K562 (cell line): ENCODE data around the gene IGF1R. TPM values are rescaled to one million over a fixed set of nuclear protein-coding genes. Genes with fewer than 3 reads are reported as not detected.

Experiments
- ATAC-seq: fragments of 200-7000 bp; cut with Tn5 transposase; 3 replicates; pipeline ENCODE4 v1.9.1; 2020; ENCODE audit warnings: moderate library complexity
- BruUV-seq: library from RNA; stranded (reverse); fragments of 400-500 nt; replicated peaks from 2 replicates; lab custom pipeline; 2021; lab: Mats Ljungman, UMichigan
- CTCF ChIA-PET: fragments of 300-600 bp; formaldehyde crosslinking; extraction: SDS; loops from one replicate; lab custom pipeline; 2021; ENCODE audit warnings: low intra/inter-chr PET ratio; lab: Yijun Ruan, JAX
- POLR2A ChIA-PET: fragments of 300-600, 350-650 bp; sonication (Branson Sonifier 250); formaldehyde crosslinking; extraction: SDS; loops from one replicate; lab custom pipeline; 2021; ENCODE audit warnings: antibody characterized with exemption, inconsistent platforms; lab: Yijun Ruan, JAX
- DNase-seq, 4 experiments: peaks; one replicate each; pipeline versions ENCODE4 v3.0.0 to v3.0.0-alpha.2; 2011 to 2018; ENCODE audit warnings: low spot score in 3 of 4, mixed read lengths in 3 of 4; ENCODE audit errors: extremely low read depth in 1 of 4
- FAIRE-seq: peaks from 2 replicates; lab custom pipeline; 2011; peaks lifted over from hg19 to GRCh38; lab: Jason Lieb, UNC
- H2AFZ ChIP-seq: 2 replicates; pipeline ENCODE4 v1.6.0; 2011; ENCODE audit warnings: low read depth, low read length, control low read depth, inconsistent platforms
- H3K27ac ChIP-seq: fragments of 200-600 bp; 3 replicates; pipeline ENCODE4 v1.8.0; 2011; ENCODE audit warnings: low read depth, mild to moderate bottlenecking, control low read depth, inconsistent platforms, low read length, moderate library complexity, mixed read lengths; ENCODE audit errors: extremely low read depth
- H3K27me3 ChIP-seq, 2 experiments: fragments of 300-600 bp in 1 of 2; 2 replicates in 1 of 2; 3 replicates in 1 of 2; pipeline versions ENCODE4 v1.6.0 to v1.8.0; 2011; ENCODE audit warnings: inconsistent platforms in 2 of 2, low read length in 2 of 2, mild to moderate bottlenecking in 1 of 2, mixed read lengths in 1 of 2, moderate library complexity in 1 of 2; ENCODE audit not compliant: control insufficient read depth in 2 of 2, insufficient read depth in 2 of 2
- H3K36me3 ChIP-seq: fragments of 300-600 bp; 3 replicates; pipeline ENCODE4 v1.8.0; 2011; ENCODE audit warnings: mild to moderate bottlenecking, low read length, inconsistent platforms; ENCODE audit not compliant: control insufficient read depth, insufficient read depth
- H3K4me1 ChIP-seq, 2 experiments: fragments of 200-600 bp in 1 of 2; replicated peaks in 1 of 2; 2 replicates in 1 of 2; 3 replicates in 1 of 2; pipeline versions ENCODE4 v1.5.1 to v1.8.0; 2011; ENCODE audit warnings: inconsistent platforms in 2 of 2, low read length in 2 of 2, mild to moderate bottlenecking in 1 of 2, mixed read lengths in 1 of 2, moderate library complexity in 1 of 2; ENCODE audit not compliant: control insufficient read depth in 2 of 2, insufficient read depth in 2 of 2
- H3K4me2 ChIP-seq: 2 replicates; pipeline ENCODE4 v1.6.1; 2011; ENCODE audit warnings: low read length, control low read depth, inconsistent platforms, mixed read lengths; ENCODE audit not compliant: insufficient read depth
- H3K4me3 ChIP-seq: fragments of 200-600 bp; sonication (generic), shearing (Covaris generic); 2 replicates; pipeline ENCODE4 v1.5.1; 2016; ENCODE audit warnings: control low read depth, inconsistent platforms
- H3K79me2 ChIP-seq: fragments of 200-600 bp; 3 replicates; pipeline ENCODE4 v1.8.0; 2011; ENCODE audit warnings: low read length, inconsistent platforms; ENCODE audit not compliant: control insufficient read depth, insufficient read depth
- H3K9ac ChIP-seq, 2 experiments: 2 replicates each; pipeline versions ENCODE4 v1.6.0 to v1.6.1; 2011; ENCODE audit warnings: low read depth in 2 of 2, low read length in 2 of 2, control low read depth in 1 of 2, inconsistent platforms in 1 of 2, mild to moderate bottlenecking in 1 of 2, mixed read lengths in 1 of 2; ENCODE audit not compliant: insufficient read depth in 1 of 2
- H3K9me1 ChIP-seq: one replicate; pipeline ENCODE4 v1.6.0; 2011; ENCODE audit warnings: inconsistent platforms, mild to moderate bottlenecking, low read length, moderate library complexity; ENCODE audit not compliant: control insufficient read depth, insufficient read depth
- H3K9me3 ChIP-seq: replicated peaks from 2 replicates; pipeline ENCODE4 v1.5.1; 2011; ENCODE audit warnings: low read depth, low read length, inconsistent platforms; ENCODE audit not compliant: control insufficient read depth, insufficient read depth
- H4K20me1 ChIP-seq: replicated peaks from 2 replicates; pipeline ENCODE4 v1.6.1; 2011; ENCODE audit warnings: low read length, inconsistent platforms, mixed read lengths; ENCODE audit not compliant: control insufficient read depth, insufficient read depth
- CEBPG ChIP-seq, 3 experiments: fragments of 200-800 bp in 1 of 3; sonication (Bioruptor generic) in 1 of 3; sonication (generic) in 1 of 3; formaldehyde crosslinking in 1 of 3; IDR thresholded peaks in 2 of 3; conservative IDR thresholded peaks in 1 of 3; 2 replicates each; pipeline versions ENCODE4 v1.6.1 to v1.8.0; 2016 to 2022; ENCODE audit warnings: missing compliant biosample characterization in 2 of 3, missing genetic modification characterization in 2 of 3, mild to moderate bottlenecking in 1 of 3, missing genetic modification reagents in 1 of 3
- KDM1A ChIP-seq, 2 experiments: fragments of 450-650 bp; IDR thresholded peaks; 2 replicates each; pipeline ENCODE4 v1.6.1; 2016; ENCODE audit warnings: mild to moderate bottlenecking in 2 of 2
- MBD2 ChIP-seq: sonication (generic); IDR thresholded peaks from 2 replicates; pipeline ENCODE4 v1.6.1; 2016; ENCODE audit warnings: low read depth, borderline replicate concordance
- NCOA6 ChIP-seq: fragments of 450-650 bp; IDR thresholded peaks from 2 replicates; pipeline ENCODE4 v1.6.1; 2017; ENCODE audit warnings: mild to moderate bottlenecking
- NCOR1 ChIP-seq: fragments of 450-650 bp; IDR thresholded peaks from 2 replicates; pipeline ENCODE4 v1.6.1; 2016; ENCODE audit warnings: mild to moderate bottlenecking, moderate library complexity
- NFXL1 ChIP-seq: fragments of 450-650 bp; formaldehyde crosslinking; IDR thresholded peaks from 2 replicates; pipeline ENCODE4 v1.4.0; 2021; ENCODE audit warnings: mild to moderate bottlenecking
- RBM39 ChIP-seq: fragments of 200-400 bp; formaldehyde crosslinking; optimal IDR thresholded peaks from 2 replicates; pipeline ENCODE3; 2018; ENCODE audit warnings: low read depth, low read length
- THRA ChIP-seq: fragments of 450-650 bp; IDR thresholded peaks from 2 replicates; pipeline ENCODE4 v1.6.1; 2017; ENCODE audit warnings: mild to moderate bottlenecking, moderate library complexity
- ZBTB5 ChIP-seq: fragments of 450-650 bp; IDR thresholded peaks from 2 replicates; pipeline ENCODE4 v1.6.1; 2017; ENCODE audit warnings: antibody characterized with exemption
- ZNF165 ChIP-seq: fragments of 250-450 bp; sonication (Bioruptor Pico); IDR thresholded peaks from 2 replicates; pipeline ENCODE4 v1.4.0; 2020; ENCODE audit warnings: borderline replicate concordance
- ZNF584 ChIP-seq: fragments of 200-800 bp; sonication (Bioruptor generic); IDR thresholded peaks from 2 replicates; pipeline ENCODE4 v1.6.1; 2016; ENCODE audit warnings: low read depth, mild to moderate bottlenecking, missing genetic modification characterization, missing compliant biosample characterization
- WGBS: fragments of 100-300 bp; shearing (Covaris generic); methylation state at CpG from one replicate; pipeline ENCODE4 v1.1.6; 2016; ENCODE audit warnings: low coverage, mixed read lengths; ENCODE audit not compliant: insufficient coverage; ENCODE audit errors: missing lambda C conversion rate; 5-methylcytosine and 5-hydroxymethylcytosine counted together
- in situ Hi-C: fragments of 300-500 bp; cut with MboI; formaldehyde crosslinking; loops from 4 replicates; pipeline ENCODE4 v1.15.0; 2018; ENCODE audit warnings: inconsistent platforms, mixed read lengths
- intact Hi-C: fragments of 100-400 bp; cut with micrococcal nuclease; formaldehyde crosslinking; loops from 2 replicates; pipeline ENCODE4 v1.14.2; 2022
- polyA plus RNA-seq, 8 experiments: library from polyadenylated mRNA; depleted of rRNA in 4 of 8; stranded (reverse) in 5 of 8; unstranded in 3 of 8; fragments of >200 nt; fragmentation: Nextera tagmentation in 2 of 8; fragmentation: Illumina TruSeq in 1 of 8; extraction: Ambion mirVana in 2 of 8; extraction: Trizol in 1 of 8; gene quantifications; 2 replicates each; pipeline versions ENCODE4 v1.2.1 to v1.2.3, GENCODE V29; 2011 to 2014; ENCODE audit warnings: inconsistent platforms in 1 of 8, missing spikeins in 1 of 8
- total RNA-seq, 7 experiments: library from RNA; depleted of rRNA in 6 of 7; stranded (reverse); fragments of >200 nt in 6 of 7; fragmentation: Illumina TruSeq in 2 of 7; extraction: Trizol in 2 of 7; gene quantifications; 2 replicates each; pipeline versions ENCODE4 v1.2.1 to v1.2.3, GENCODE V29; 2011 to 2021; ENCODE audit warnings: low replicate concordance in 1 of 7

Gene IGF1R
- total and polyA plus RNA-seq, 9 of the 15 experiments (the other 6 are each of a cell fraction or from before 2014, with no cell fraction given) = 0.35 to 8.0 (median 1.6) TPM

GRCh38 chr15:98782801-98783200 is 134.5 kb downstream of the IGF1R start:
- no peak for TF ChIP-seq ZNF584 (CRISPR knock-in tag)
- no peak for TF ChIP-seq ZBTB5
- TF ChIP-seq NCOR1 = no peak
- TF ChIP-seq NCOA6 = no peak
- TF ChIP-seq RBM39 = no peak
- no peak for TF ChIP-seq MBD2
- no peak for TF ChIP-seq THRA
- TF ChIP-seq NFXL1 (CRISPR knock-in tag) = no peak
- TF ChIP-seq KDM1A (IDR thresholded peaks at IDR 0.05) = no peak
- no peak for TF ChIP-seq ZNF165 (CRISPR knock-in tag)
- TF ChIP-seq CEBPG (CRISPR knock-in tag; IDR thresholded peaks at IDR 0.05) = no peak
- TF ChIP-seq CEBPG (tag; conservative IDR thresholded peaks at IDR 0.05 in 1 of 2, IDR thresholded peaks at IDR 0.05 in 1 of 2) = no peak
- DNase-seq = no peak
- intact Hi-C loops (loop anchor here (10.0 kb wide), 1 partner anchor 272 kb away; no protein-coding TSS in a partner anchor), in situ Hi-C loops (no loop called here)
- Histone ChIP-seq H3K9me1 (no peaks in the 10 kb centered on the region), H3K9me3 (no peaks in the 10 kb centered on the region), H3K36me3 (no peaks in the 10 kb centered on the region), H3K4me1 (no peaks in the 10 kb centered on the region), H3K79me2 (no peaks in the 10 kb centered on the region), H3K27ac (no peak overlapping the region), H3K4me3 (no peak overlapping the region), H3K4me2 (no peak overlapping the region), H2AFZ (no peak overlapping the region), H4K20me1 (peaks cover 15% of the 10 kb centered on the region; the same call in 1 of the 2 replicates), H3K9ac (no peak overlapping the region), H3K27me3 (peaks cover 0 to 22% of the 10 kb centered on the region in 2 experiments; a peak in 2 of 5 replicates)
- CTCF ChIA-PET = no interaction called here
- ATAC-seq = no peak
- no TSS peak for BruUV-seq
- FAIRE-seq = no peak
- WGBS = 0% methylated on average over 1 of the region's 1 CpG
- POLR2A ChIA-PET = no interaction called here
